Activated CD8-positive, alpha-beta memory T cell treated with anti-CD3 and anti-CD28 coated beads for 24 hours (primary cell): ENCODE results near the gene SPINT2.
A peak's percentile ranks its signal among the peaks of the same experiment; 100 is the strongest.

ENCODE experiments used
- DNase-seq: peaks from one replicate; pipeline ENCODE4 v3.0.0-alpha.2; 2020

Gene SPINT2

GRCh38 chr19:38303517-38304351 lies 39.4 kb downstream of the SPINT2 start, which contains the start of gene C19orf33:
Gene C19orf33, plus strand, starts transcription at chr19:38304251. Its CDS starts 11 bp downstream, at chr19:38304262.
- DNase-seq = no peak

DNA sequence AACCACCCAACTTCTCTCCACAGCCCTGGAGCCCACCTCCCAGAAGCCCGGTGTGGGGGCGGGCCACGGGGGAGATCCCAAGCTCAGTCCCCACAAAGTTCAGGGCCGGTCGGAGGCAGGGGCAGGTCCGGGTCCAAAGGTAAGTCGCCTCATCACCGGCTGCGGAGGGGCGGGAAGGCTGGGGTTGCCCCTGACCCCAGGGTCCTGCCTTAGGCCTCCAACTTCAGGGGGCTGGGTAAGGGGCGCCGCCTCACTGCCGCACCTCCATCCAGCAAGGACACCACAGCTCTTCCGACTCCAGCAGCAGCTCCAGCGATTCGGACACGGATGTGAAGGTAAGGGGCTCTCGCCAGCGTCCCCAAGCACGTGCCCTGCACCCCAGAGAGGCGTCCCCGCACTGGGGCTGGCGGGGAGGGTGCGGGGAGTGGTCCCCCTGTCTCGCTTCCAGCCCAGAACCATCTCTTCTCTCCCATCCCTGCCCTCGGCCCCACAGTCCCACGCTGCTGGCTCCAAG lies 40.0 kb downstream of the SPINT2 start:
- no peak for DNase-seq

- DNase-seq = no peak
These were observed 40.6 kb downstream of the SPINT2 start for GRCh38 chr19:38304866-38305429.

GRCh38 chr19:38306236-38306635 lies 41.9 kb downstream of the SPINT2 start:
- DNase-seq = no peak

DNA sequence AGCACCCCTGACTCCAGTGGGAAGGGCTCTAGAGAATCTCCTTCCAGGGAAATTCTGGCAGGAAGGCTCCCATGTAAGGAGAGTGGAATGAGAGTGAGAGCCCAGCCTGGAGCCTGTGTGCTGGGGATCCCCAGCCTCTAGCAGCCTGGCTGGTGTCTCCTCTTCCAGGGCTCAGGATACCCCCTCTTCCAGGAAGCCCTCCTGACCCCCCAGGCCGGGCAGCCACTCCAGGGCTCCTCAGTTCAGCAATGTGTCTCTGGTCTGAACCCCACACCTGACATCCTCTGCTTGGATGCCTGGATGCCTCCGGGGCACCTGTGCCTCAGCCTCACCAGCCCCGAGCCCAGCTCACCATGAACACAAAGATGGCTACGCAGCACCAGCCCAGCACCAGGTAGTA lies 42.7 kb downstream of the SPINT2 start:
- DNase-seq = no peak

DNA sequence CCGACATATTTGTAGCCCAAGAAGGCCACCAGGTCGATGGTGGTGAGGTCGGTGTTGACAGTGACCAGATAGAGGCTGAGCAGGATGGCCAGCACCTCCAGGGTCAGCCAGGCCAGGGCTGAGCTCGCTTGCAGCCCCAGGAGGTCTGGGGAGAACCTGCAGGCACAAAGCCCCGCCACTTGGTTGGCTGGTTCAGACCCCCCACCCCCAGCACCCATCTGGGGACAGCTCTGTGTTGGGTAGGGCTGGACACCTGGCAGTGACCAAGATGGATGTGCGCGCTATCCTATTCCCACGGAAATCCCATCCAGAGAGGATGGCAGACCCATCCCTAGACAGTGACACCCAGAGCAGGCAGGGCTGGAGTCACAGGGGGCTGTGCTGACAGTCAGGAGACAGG lies 43.2 kb downstream of the SPINT2 start:
- no peak for DNase-seq

GRCh38 chr19:38308006-38308766 lies 43.8 kb downstream of the SPINT2 start:
- DNase-seq = no peak

- no peak for DNase-seq
These were observed 44.7 kb downstream of the SPINT2 start for GRCh38 chr19:38308926-38309614.

DNA sequence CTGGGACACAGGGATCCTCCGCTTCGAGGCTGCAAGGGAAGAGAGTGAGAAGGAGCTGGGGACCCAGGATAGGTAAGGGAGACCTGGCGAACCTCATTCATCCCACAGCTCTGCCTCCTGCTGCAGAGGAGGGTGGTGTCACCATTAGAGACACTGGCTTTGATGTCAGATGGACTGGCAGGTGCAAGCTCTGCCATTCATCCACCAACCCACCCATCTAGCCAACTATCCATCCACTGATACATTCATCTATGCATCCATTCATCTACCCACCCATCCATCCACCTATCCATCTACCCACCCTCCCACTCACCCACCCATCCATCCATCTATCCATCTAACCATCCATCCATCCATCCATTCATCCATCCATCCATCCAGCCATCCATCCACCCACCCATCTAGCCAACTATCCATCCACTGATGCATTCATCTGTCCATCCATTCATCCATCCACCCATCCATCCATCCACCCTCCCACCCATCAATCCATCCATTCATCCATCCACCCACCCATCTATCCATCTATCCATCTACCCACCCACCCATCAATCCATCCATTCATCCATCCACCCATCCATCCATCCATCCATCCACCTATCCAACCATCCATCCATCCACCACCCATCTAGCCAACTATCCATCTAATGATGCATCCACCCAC lies 45.4 kb downstream of the SPINT2 start:
- DNase-seq = no peak

DNA sequence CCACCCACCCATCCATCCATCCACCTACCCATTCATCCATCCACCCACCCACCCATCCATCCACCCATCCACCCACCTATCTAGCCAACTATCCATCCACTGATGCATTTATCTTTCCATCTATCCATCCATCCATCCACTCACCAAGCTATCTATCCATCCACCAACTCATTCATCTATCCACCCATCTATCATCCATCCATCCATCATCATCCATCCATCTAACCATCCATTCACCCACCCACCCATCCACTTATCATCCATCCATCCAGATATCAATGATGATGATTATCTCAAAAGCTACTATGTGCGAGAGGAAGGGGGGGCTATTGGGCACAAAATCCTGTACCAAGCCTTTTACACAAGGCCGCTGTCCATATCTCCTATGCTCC lies 45.9 kb downstream of the SPINT2 start:
- no peak for DNase-seq

- DNase-seq = no peak
These were observed 46.6 kb downstream of the SPINT2 start for GRCh38 chr19:38310986-38311385.

GRCh38 chr19:38315657-38316476 lies 51.5 kb downstream of the SPINT2 start, which contains the start of gene YIF1B:
Gene YIF1B, minus strand, starts transcription at chr19:38315947. Its CDS starts 30 bp downstream, at chr19:38315917.
- DNase-seq = peak; percentile 96

GRCh38 chr19:38316477-38317067 lies 52.2 kb downstream of the SPINT2 start:
- DNase-seq = no peak

DNA sequence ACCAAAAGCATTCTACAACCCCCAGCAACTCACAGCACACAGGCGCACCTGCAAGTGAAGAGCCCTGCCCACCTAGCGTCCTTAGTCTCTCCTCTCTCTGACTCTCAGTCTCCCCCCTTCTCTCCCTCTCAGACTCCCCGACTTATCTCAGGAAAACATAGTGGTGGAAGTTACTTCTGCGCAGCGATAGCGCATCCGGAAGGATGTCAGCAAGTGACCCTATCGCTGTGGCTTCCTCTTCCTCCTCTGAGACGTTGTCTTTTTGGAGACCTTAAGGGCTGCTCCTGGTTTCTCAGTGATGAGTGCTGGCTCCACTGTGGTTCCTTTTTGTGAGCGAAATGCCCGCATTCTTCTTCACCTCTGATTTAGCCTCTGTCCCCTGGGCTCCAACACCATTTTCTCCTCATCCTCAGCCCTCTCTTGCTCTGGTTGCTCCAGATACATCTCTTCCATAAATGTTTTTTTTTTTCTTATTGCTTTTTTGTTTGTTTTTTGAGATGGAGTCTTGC lies 52.8 kb downstream of the SPINT2 start:
- DNase-seq = peak; percentile 66

- DNase-seq = no peak
These were observed 54.3 kb downstream of the SPINT2 start for GRCh38 chr19:38318660-38319059.

- peak; percentile 85 for DNase-seq
These were observed 55.3 kb downstream of the SPINT2 start, which contains the start of gene KCNK6 for GRCh38 chr19:38319421-38320258. Gene KCNK6, plus strand, starts transcription at chr19:38319845. Its CDS starts 106 bp downstream, at chr19:38319951.

DNA sequence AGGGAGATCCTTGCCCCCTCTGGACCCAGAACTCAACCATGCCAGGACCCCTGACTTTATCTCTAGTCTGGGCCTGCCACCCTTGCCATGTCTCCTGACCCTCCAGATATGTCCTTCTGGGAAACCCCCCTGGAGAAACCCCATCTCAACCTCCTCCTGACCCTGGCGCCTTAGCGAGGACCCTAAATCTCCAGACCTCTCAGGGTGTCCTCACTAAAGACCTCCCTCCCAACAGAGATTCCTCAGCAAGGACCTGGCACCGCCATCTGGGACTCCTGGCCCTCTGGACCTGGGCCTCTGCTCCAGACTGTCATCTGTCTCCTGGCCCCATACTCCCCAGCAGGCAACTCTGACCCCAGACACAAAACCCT lies 56.6 kb downstream of the SPINT2 start:
- no peak for DNase-seq

DNA sequence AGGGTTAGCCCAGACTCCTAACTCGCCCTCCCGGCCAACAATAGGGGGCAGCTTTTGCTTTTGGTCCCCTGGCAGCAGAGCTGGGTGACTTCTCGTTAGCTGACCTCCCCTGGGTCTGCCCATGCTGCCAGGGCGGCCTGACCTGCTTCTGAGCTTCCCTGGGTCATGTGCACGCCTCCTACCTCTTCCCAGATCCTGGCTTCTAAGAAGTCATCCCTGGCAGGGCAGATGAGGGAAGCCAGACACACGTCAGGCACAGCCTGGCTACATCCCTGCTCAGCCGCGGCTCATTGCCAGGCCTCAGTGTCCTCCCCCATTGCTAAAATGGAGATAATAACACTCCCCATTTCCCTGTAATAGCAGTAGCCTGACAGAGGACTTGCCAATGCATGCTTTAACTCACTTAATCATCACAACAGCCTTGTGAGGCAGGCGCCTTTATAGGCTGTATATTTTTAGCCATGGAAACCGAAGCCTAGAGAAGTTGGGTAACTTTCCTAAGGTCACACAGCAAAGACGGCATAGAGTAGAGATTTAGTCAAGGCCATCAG lies 57.3 kb downstream of the SPINT2 start:
- no peak for DNase-seq

GRCh38 chr19:38323291-38323690 lies 58.9 kb downstream of the SPINT2 start:
- DNase-seq = no peak
